H9 (cell line): Measurements from ENCODE around the gene PRDM2. TPM values are rescaled to one million over a fixed set of nuclear protein-coding genes. Genes with fewer than 3 reads are reported as not detected.

ENCODE experiments used
- DNase-seq: peaks from one replicate; pipeline ENCODE4 v3.0.0-alpha.2; 2017
- H2AFZ ChIP-seq: one replicate; pipeline ENCODE4 v1.6.1; 2013; ENCODE audit warnings: mild to moderate bottlenecking, low read length, control low read depth, moderate library complexity
- H2AK5ac ChIP-seq: 2 replicates; pipeline ENCODE4 v1.6.1; 2013; ENCODE audit warnings: low read length, control low read depth, mixed read lengths; ENCODE audit not compliant: insufficient read length
- H2BK120ac ChIP-seq: one replicate; pipeline ENCODE4 v1.6.1; 2013; ENCODE audit warnings: low read depth, mild to moderate bottlenecking, low read length, control low read depth, inconsistent platforms; ENCODE audit not compliant: poor library complexity, severe bottlenecking
- H2BK12ac ChIP-seq: 2 replicates; pipeline ENCODE4 v1.6.1; 2013; ENCODE audit warnings: low read length, control low read depth, mixed read lengths, low read depth; ENCODE audit not compliant: insufficient read length
- H2BK15ac ChIP-seq: 2 replicates; pipeline ENCODE4 v1.6.1; 2013; ENCODE audit warnings: low read depth, low read length, control low read depth
- H2BK20ac ChIP-seq: one replicate; pipeline ENCODE4 v1.6.1; 2013; ENCODE audit warnings: low read depth, mild to moderate bottlenecking, low read length, control low read depth, inconsistent platforms; ENCODE audit not compliant: poor library complexity, severe bottlenecking
- H2BK5ac ChIP-seq: 2 replicates; pipeline ENCODE4 v1.6.1; 2013; ENCODE audit warnings: low read length, control low read depth, mixed read lengths; ENCODE audit not compliant: insufficient read length
- H3K14ac ChIP-seq: 2 replicates; pipeline ENCODE4 v1.6.1; 2013; ENCODE audit warnings: low read length, control low read depth; ENCODE audit not compliant: insufficient read depth
- H3K18ac ChIP-seq: 2 replicates; pipeline ENCODE4 v1.6.1; 2013; ENCODE audit warnings: low read depth, mild to moderate bottlenecking, mixed read lengths, low read length, control low read depth; ENCODE audit not compliant: insufficient read length
- H3K23ac ChIP-seq: 2 replicates; pipeline ENCODE4 v1.6.1; 2013; ENCODE audit warnings: low read length, control low read depth, mixed read lengths, low read depth; ENCODE audit not compliant: insufficient read length
- H3K23me2 ChIP-seq: 2 replicates; pipeline ENCODE4 v1.6.1; 2013; ENCODE audit warnings: low read depth, mild to moderate bottlenecking, mixed read lengths, low read length, control low read depth; ENCODE audit not compliant: insufficient read length, poor library complexity, severe bottlenecking
- H3K27ac ChIP-seq: 2 replicates; pipeline ENCODE4 v1.5.1; 2013; ENCODE audit warnings: low read length, control low read depth, mixed read lengths, low read depth; ENCODE audit not compliant: insufficient read length
- H3K27me3 ChIP-seq: 2 replicates; pipeline ENCODE4 v1.6.1; 2013; ENCODE audit warnings: low read length, control low read depth, inconsistent platforms; ENCODE audit not compliant: insufficient read depth
- H3K4ac ChIP-seq: 2 replicates; pipeline ENCODE4 v1.6.1; 2013; ENCODE audit warnings: low read depth, mild to moderate bottlenecking, control low read depth, inconsistent platforms, low read length, moderate library complexity
- H3K4me1 ChIP-seq: 2 replicates; pipeline ENCODE4 v1.6.1; 2013; ENCODE audit warnings: low read length, control low read depth, inconsistent platforms; ENCODE audit not compliant: insufficient read depth
- H3K4me2 ChIP-seq: 2 replicates; pipeline ENCODE4 v1.6.1; 2013; ENCODE audit warnings: low read length, control low read depth, mixed read lengths; ENCODE audit not compliant: insufficient read length, insufficient read depth
- H3K56ac ChIP-seq: 2 replicates; pipeline ENCODE4 v1.6.1; 2013; ENCODE audit warnings: low read depth, mild to moderate bottlenecking, mixed read lengths, low read length, control low read depth; ENCODE audit not compliant: insufficient read length
- H3K79me1 ChIP-seq: 2 replicates; pipeline ENCODE4 v1.6.1; 2013; ENCODE audit warnings: low read depth, mild to moderate bottlenecking, moderate library complexity, low read length, control low read depth, inconsistent platforms; ENCODE audit not compliant: insufficient read depth, poor library complexity, severe bottlenecking
- H3K79me2 ChIP-seq: 2 replicates; pipeline ENCODE4 v1.6.1; 2013; ENCODE audit warnings: low read length, control low read depth, inconsistent platforms; ENCODE audit not compliant: insufficient read depth
- H3K9ac ChIP-seq: 2 replicates; pipeline ENCODE4 v1.6.1; 2013; ENCODE audit warnings: low read length, control low read depth, mixed read lengths; ENCODE audit not compliant: insufficient read length; ENCODE audit errors: extremely low read depth
- H3K9me3 ChIP-seq: one replicate; pipeline ENCODE4 v1.6.1; 2013; ENCODE audit warnings: low read depth, low read length, inconsistent platforms; ENCODE audit not compliant: control insufficient read depth
- H3T11ph ChIP-seq: one replicate; pipeline ENCODE4 v1.6.1; 2013; ENCODE audit warnings: mild to moderate bottlenecking, low read length, control low read depth, inconsistent platforms
- H4K20me1 ChIP-seq: one replicate; pipeline ENCODE4 v1.6.1; 2013; ENCODE audit not compliant: control insufficient read depth, insufficient read length, insufficient read depth
- H4K5ac ChIP-seq: 2 replicates; pipeline ENCODE4 v1.6.1; 2013; ENCODE audit warnings: low read depth, mild to moderate bottlenecking, mixed read lengths, low read length, control low read depth; ENCODE audit not compliant: insufficient read length
- H4K8ac ChIP-seq: replicated peaks from 2 replicates; pipeline ENCODE4 v1.6.1; 2013; ENCODE audit warnings: low read length, control low read depth, mixed read lengths, low read depth; ENCODE audit not compliant: insufficient read length
- H4K91ac ChIP-seq: 2 replicates; pipeline ENCODE4 v1.6.1; 2013; ENCODE audit warnings: low read depth, mild to moderate bottlenecking, moderate library complexity, mixed read lengths, low read length, control low read depth; ENCODE audit not compliant: insufficient read length
- H3K27ac Mint-ChIP-seq, 3 experiments: 2 replicates in 2 of 3; 3 replicates in 1 of 3; pipeline ENCODE4 v1.8.0; 2020 to 2021; ENCODE audit warnings: mixed read lengths in 3 of 3, mild to moderate bottlenecking in 1 of 3, moderate library complexity in 1 of 3
- H3K27me3 Mint-ChIP-seq: 2 replicates; pipeline ENCODE4 v1.8.0; 2021; ENCODE audit warnings: low read depth, mild to moderate bottlenecking, moderate library complexity, mixed read lengths
- H3K36me3 Mint-ChIP-seq, 3 experiments: 2 replicates in 2 of 3; 3 replicates in 1 of 3; pipeline ENCODE4 v1.8.0; 2020 to 2021; ENCODE audit warnings: low read depth in 3 of 3, mixed read lengths in 3 of 3; ENCODE audit not compliant: insufficient read depth in 1 of 3
- H3K4me1 Mint-ChIP-seq, 2 experiments: 2 replicates each; pipeline ENCODE4 v1.8.0; 2020; ENCODE audit warnings: mixed read lengths in 2 of 2
- H3K4me3 Mint-ChIP-seq, 2 experiments: 2 replicates in 1 of 2; 3 replicates in 1 of 2; pipeline ENCODE4 v1.8.0; 2020 to 2021; ENCODE audit warnings: mild to moderate bottlenecking in 2 of 2, mixed read lengths in 2 of 2, moderate library complexity in 1 of 2
- H3K9me3 Mint-ChIP-seq, 2 experiments: 2 replicates in 1 of 2; 3 replicates in 1 of 2; pipeline ENCODE4 v1.8.0; 2020; ENCODE audit warnings: mild to moderate bottlenecking in 2 of 2, mixed read lengths in 2 of 2, moderate library complexity in 1 of 2
- CTCF ChIP-seq: fragments of 200-600 bp; sonication (generic); conservative IDR thresholded peaks from 3 replicates; pipeline ENCODE4 v1.8.0; 2021; ENCODE audit warnings: antibody characterized with exemption, mild to moderate bottlenecking
- WGBS: extraction: QIAGEN DNeasy Blood & Tissue Kit; methylation state at CpG from one replicate; pipeline ENCODE4 v1.1.7; 2013; ENCODE audit warnings: missing lambda C conversion rate, low lambda C conversion rate, mixed read lengths; ENCODE audit not compliant: insufficient read length; ENCODE audit errors: extremely low coverage; 5-methylcytosine and 5-hydroxymethylcytosine counted together
- total RNA-seq: library from RNA; stranded (reverse); gene quantifications from 2 replicates; pipeline ENCODE4 v1.2.1, GENCODE V29; 2021

Gene PRDM2
- total RNA-seq, 1 experiment from 2014 or later = 24.5 TPM

GRCh38 chr1:13828454-13829151 lies 128.6 kb downstream of the PRDM2 start:
- Mint-ChIP-seq H3K4me3 (peak overlapping the region in 1 of 2 experiments; percentile 33; a peak in 1 of 5 replicates), H3K27ac (peak overlapping the region in 1 of 3 experiments; percentile 15; a peak in 1 of 7 replicates), H3K9me3 (no peaks in the 10 kb centered on the region), H3K27me3 (peaks cover 29% of the 10 kb centered on the region), H3K4me1 (peaks cover 7 to 9% of the 10 kb centered on the region in 2 experiments), H3K36me3 (no peaks in the 10 kb centered on the region; a peak in 1 of 7 replicates)
- TF ChIP-seq CTCF = peak; percentile 87
- Histone ChIP-seq H3K9ac (no peak overlapping the region), H3K27me3 (peaks cover 3% of the 10 kb centered on the region; the same call in 1 of the 2 replicates), H2BK12ac (no peak overlapping the region), H4K8ac (no peak overlapping the region), H3K79me1 (no peaks in the 10 kb centered on the region), H2BK20ac (no peak overlapping the region), H2AK5ac (no peak overlapping the region), H3K23ac (no peak overlapping the region), H2BK120ac (no peak overlapping the region), H3K56ac (no peak overlapping the region), H3K4me1 (no peaks in the 10 kb centered on the region), H3T11ph (no peak overlapping the region), H2BK15ac (no peak overlapping the region), H4K20me1 (no peaks in the 10 kb centered on the region), H3K4me2 (no peak overlapping the region), H3K18ac (no peak overlapping the region), H3K27ac (no peak overlapping the region), H3K14ac (no peak overlapping the region), H3K4ac (no peak overlapping the region), H3K79me2 (no peaks in the 10 kb centered on the region), H2BK5ac (no peak overlapping the region), H3K23me2 (no peaks in the 10 kb centered on the region), H3K9me3 (no peaks in the 10 kb centered on the region), H2AFZ (no peak overlapping the region), H4K5ac (no peak overlapping the region), H4K91ac (no peak overlapping the region)
- DNase-seq = peak; percentile 89
- WGBS = no CpG with 5 or more reads among the region's 18 CpGs
